Measurements from ENCODE around the gene TBX4.

DNA sequence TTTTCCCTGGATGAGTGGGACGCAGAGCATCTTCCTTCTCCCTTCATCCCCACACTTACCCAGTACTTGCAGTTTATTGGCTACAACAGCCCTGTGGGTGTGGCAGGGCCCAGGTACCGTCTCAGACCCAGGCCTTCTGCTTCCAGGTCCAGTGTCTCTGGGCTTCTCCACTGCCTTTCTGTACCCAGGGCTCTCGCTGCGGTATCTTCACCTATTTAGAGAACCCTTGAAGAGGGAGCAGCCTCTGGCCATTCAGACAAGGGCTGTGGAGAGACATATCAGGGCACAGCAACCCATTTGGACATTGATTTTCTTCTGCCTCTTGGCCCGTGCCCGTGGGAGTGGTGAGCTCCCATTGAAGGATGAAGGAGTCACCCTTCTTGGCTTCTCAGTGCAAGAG lies 17.3 kb downstream of the TBX4 start:
- TF ChIP-seq GATA2 (IDR thresholded peaks at IDR 0.05; ENCODE audit: low read depth, low read length) (no peak), GATA3 (IDR thresholded peaks at IDR 0.05; ENCODE audit: low read depth, low read length) (no peak)
